ENCODE results near the gene MTCL1.

GRCh38 chr18:8831112-8831511, 125.8 kb downstream of the MTCL1 start:
- TF ChIP-seq CTCF (IDR thresholded peaks at IDR 0.05) (no peak), POLR2A (IDR thresholded peaks at IDR 0.05) (no peak)

Data from ovary (tissue), 3 donors.